ENCODE data around the gene MINDY4.

The MINDY4 gene

DNA sequence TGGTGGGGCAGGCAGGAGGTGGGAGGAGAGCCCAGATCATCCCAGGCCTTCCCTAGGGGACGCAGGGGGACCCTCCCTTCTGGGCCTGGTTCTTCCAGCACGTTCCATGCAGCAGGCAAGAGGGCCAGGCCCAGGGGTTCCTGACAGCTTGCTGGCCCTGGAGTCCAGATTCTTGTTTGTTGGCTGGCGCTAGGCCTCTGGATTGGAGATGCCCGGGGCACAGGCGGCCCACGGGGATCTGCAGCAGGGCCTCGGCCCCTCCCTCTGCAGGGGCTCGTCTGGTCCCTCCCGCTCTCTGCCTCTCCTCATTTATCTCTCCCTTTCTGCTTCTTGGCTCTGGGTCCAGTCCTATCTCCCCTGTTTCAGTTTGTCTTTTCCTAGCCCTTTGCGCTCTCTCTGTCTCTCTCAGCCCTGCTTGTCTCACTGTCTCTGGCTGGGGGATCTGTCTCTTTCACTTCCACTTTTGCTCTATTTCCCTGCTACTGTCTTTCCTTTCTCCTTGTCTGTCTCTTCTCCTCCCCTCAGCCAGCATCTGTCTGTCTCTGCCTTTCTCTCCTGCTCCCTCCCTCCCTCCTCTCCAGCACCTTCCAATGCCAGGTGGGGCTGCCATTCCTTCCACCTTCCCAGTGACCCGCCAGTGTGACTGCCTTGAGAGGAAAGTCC lies 139.3 kb downstream of the MINDY4 start:
- Histone ChIP-seq H3K4me3 (replicated peaks; ENCODE audit: insufficient read depth, low read length) (no peak overlapping the region), H3K27ac (replicated peaks) (no peak overlapping the region), H3K27me3 (ENCODE audit: insufficient read depth, poor library complexity, severe bottlenecking) (no peaks in the 10 kb centered on the region)
- DNase-seq (ENCODE audit: low read depth in 1 of 2, low spot score in 1 of 2), result no peak
- TF ChIP-seq SPI1 (IDR thresholded peaks at IDR 0.05; ENCODE audit: borderline replicate concordance, low read depth) (no peak), GABPA (IDR thresholded peaks at IDR 0.05; ENCODE audit: low read depth) (no peak), REST (IDR thresholded peaks at IDR 0.05; ENCODE audit: insufficient replicate concordance, low read depth) (no peak), POLR2AphosphoS5 (IDR thresholded peaks at IDR 0.05; ENCODE audit: low read depth) (no peak)
- TF ChIP-seq, protein P1, sequence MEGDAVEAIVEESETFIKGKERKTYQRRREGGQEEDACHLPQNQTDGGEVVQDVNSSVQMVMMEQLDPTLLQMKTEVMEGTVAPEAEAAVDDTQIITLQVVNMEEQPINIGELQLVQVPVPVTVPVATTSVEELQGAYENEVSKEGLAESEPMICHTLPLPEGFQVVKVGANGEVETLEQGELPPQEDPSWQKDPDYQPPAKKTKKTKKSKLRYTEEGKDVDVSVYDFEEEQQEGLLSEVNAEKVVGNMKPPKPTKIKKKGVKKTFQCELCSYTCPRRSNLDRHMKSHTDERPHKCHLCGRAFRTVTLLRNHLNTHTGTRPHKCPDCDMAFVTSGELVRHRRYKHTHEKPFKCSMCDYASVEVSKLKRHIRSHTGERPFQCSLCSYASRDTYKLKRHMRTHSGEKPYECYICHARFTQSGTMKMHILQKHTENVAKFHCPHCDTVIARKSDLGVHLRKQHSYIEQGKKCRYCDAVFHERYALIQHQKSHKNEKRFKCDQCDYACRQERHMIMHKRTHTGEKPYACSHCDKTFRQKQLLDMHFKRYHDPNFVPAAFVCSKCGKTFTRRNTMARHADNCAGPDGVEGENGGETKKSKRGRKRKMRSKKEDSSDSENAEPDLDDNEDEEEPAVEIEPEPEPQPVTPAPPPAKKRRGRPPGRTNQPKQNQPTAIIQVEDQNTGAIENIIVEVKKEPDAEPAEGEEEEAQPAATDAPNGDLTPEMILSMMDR (IDR thresholded peaks at IDR 0.05; ENCODE audit: insufficient read depth, low read length), result no peak

DNA sequence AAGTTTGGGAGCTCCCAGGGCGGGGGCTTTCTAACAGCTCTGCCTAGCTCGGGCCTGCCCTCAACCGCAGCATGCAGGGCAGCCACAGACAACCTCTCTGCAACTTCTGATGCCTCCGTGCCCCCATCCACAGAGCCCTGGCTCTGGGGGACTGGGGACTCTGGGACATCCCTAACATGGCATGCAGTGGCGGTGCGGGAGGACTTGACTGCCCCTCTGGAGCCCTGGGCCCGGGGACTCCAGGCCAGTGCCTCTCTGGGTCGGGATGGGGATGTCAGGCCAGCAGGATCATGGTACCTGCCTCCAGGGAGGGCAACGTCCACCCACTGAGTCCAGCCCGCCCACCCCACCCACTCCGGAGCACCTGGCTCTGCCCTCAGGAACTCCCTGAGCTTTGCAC lies 139.9 kb downstream of the MINDY4 start:
- Histone ChIP-seq H3K27ac (replicated peaks) (no peak overlapping the region), H3K4me3 (replicated peaks; ENCODE audit: insufficient read depth, low read length) (no peak overlapping the region), H3K27me3 (ENCODE audit: insufficient read depth, poor library complexity, severe bottlenecking) (no peaks in the 10 kb centered on the region)
- no peak for DNase-seq (ENCODE audit: low read depth in 1 of 2, low spot score in 1 of 2)
- no peak for TF ChIP-seq REST (IDR thresholded peaks at IDR 0.05; ENCODE audit: insufficient replicate concordance, low read depth)
- TF ChIP-seq, protein P1 (IDR thresholded peaks at IDR 0.05; ENCODE audit: insufficient read depth, low read length), result no peak
- no peak for TF ChIP-seq SPI1 (IDR thresholded peaks at IDR 0.05; ENCODE audit: borderline replicate concordance, low read depth)
- no peak for TF ChIP-seq GABPA (IDR thresholded peaks at IDR 0.05; ENCODE audit: low read depth)
- no peak for TF ChIP-seq POLR2AphosphoS5 (IDR thresholded peaks at IDR 0.05; ENCODE audit: low read depth)

DNA sequence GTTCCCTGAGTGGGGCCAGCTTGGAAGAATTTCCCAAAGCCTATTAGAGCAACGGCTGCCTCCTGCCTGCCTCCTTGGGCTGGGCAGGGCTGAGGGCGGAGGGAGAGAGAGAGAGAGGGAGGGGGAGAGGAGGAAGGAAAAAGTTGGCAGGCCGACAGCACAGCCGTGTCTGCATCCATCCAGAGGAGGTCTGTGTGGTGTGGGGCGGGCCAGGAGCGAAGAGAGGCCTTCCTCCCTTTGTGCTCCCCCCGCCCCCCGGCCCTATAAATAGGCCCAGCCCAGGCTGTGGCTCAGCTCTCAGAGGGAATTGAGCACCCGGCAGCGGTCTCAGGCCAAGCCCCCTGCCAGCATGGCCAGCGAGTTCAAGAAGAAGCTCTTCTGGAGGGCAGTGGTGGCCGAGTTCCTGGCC lies 140.3 kb downstream of the MINDY4 start, which contains the start of gene AQP1:
Gene AQP1 (plus strand): TSS at position 293 of the 409 bp plus-strand sequence. CDS start 57 bp downstream, at position 350.
- no peaks in the 10 kb centered on the region for H3K27me3 ChIP-seq (ENCODE audit: insufficient read depth, poor library complexity, severe bottlenecking)
- no peak within 1 kb of the TSS for H3K27ac ChIP-seq (replicated peaks)
- DNase-seq (ENCODE audit: low read depth in 1 of 2, low spot score in 1 of 2), result no peak
- TF ChIP-seq GABPA (IDR thresholded peaks at IDR 0.05; ENCODE audit: low read depth) (no peak), REST (IDR thresholded peaks at IDR 0.05; ENCODE audit: insufficient replicate concordance, low read depth) (no peak), POLR2AphosphoS5 (IDR thresholded peaks at IDR 0.05; ENCODE audit: low read depth) (no peak), SPI1 (IDR thresholded peaks at IDR 0.05; ENCODE audit: borderline replicate concordance, low read depth) (no peak)
- TF ChIP-seq, protein P1 (IDR thresholded peaks at IDR 0.05; ENCODE audit: insufficient read depth, low read length), result no peak
- no peak within 1 kb of the TSS for H3K4me3 ChIP-seq (replicated peaks; ENCODE audit: insufficient read depth, low read length)

All from HL-60 (cell line).